ENCODE data around the gene ZSCAN22. TPM values are rescaled to one million over a fixed set of nuclear protein-coding genes. Genes with fewer than 3 reads are reported as not detected.

ZSCAN22 gene
- total and polyA plus RNA-seq, 2 of the 13 experiments (the other 11 are each of a cell fraction or from before 2014, with no cell fraction given): 2.5 to 3.5 TPM

DNA sequence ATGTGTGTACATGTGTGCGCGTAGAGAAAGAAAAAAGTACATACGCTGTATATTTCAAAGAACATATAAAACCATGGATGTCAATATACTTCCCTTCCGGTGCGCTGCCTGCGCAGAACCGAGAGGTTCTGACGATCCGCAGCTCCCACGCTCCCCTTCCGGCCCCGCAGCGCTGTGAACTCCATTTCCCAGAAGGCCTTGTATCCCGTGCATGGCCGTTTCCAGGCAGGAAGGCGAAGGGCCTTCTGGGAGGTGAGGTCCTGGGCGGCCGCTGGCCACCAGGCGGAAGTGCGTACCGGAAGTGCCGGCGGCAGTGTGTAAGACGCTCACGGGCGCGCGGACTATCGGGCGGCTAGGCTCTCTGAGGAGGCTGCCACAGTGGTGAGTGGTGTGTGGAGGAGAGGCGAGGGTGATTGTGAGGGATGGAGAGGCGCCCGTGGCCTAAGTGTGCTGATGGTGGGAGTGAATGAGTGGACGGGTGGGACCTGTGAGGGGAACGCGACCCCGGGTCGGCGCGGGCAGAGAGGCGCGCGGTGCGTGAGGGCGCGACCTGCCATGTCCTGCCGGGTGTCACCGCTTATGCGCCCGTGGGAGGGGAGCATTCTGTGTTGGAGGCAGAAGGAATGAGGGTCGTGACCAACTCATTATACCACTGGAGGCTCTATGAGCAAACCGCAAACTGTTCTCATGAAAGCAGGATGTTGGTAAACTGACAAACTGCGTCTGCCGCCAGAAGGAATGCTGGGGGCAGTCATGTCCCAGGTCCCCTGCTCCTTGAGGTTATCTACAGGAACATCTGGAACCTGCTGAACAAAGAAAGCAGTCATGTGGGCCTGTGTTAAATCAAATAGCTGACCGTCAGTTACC is 21.5 kb upstream of the ZSCAN22 start, which contains the start of gene ERVK3-1 (continued):
- TF ChIP-seq KLF15 (CRISPR knock-in tag; IDR thresholded peaks at IDR 0.05; ENCODE audit: borderline replicate concordance) (no peak), TGIF2 (CRISPR knock-in tag; IDR thresholded peaks at IDR 0.05) (peak; percentile 74; the same call in 1 of the 2 replicates), CBFB (CRISPR knock-in tag; IDR thresholded peaks at IDR 0.05) (0 out of 2 replicates have a peak, but pooled peaks have one; percentile 48), ZNF597 (CRISPR knock-in tag; IDR thresholded peaks at IDR 0.05) (no peak), KDM6A (CRISPR knock-in tag; IDR thresholded peaks at IDR 0.05; ENCODE audit: low read depth) (no peak), ZNF552 (CRISPR knock-in tag; IDR thresholded peaks at IDR 0.05; ENCODE audit: borderline replicate concordance) (no peak; the same call in 1 of the 2 replicates), ZNF318 (CRISPR knock-in tag; IDR thresholded peaks at IDR 0.05) (no peak), ARNT2 (CRISPR knock-in tag; IDR thresholded peaks at IDR 0.05; ENCODE audit: low read depth) (peak; percentile 71; the same call in 1 of the 2 replicates), NFYB (CRISPR knock-in tag; IDR thresholded peaks at IDR 0.05) (peak; percentile 55), EZH2 (conservative IDR thresholded peaks at IDR 0.05; ENCODE audit: low read depth, low read length) (no peak), HDAC2 (CRISPR knock-in tag; IDR thresholded peaks at IDR 0.05) (peak; percentile 71), RELA (CRISPR knock-in tag; IDR thresholded peaks at IDR 0.05) (0 out of 2 replicates have a peak, but pooled peaks have one; percentile 68), RFX5 (IDR thresholded peaks at IDR 0.05; ENCODE audit: low read depth, low read length) (0 out of 2 replicates have a peak, but pooled peaks have one; percentile 4), CBX1 (IDR thresholded peaks at IDR 0.05; ENCODE audit: low read depth) (peak; percentile 94), RBFOX2 (IDR thresholded peaks at IDR 0.05; ENCODE audit: low read depth, low read length) (peak; percentile 89), MEIS1 (CRISPR knock-in tag; IDR thresholded peaks at IDR 0.05; ENCODE audit: borderline replicate concordance) (peak; percentile 78; the same call in 1 of the 2 replicates), ZZZ3 (CRISPR knock-in tag; IDR thresholded peaks at IDR 0.05; ENCODE audit: borderline replicate concordance) (peak; percentile 82; the same call in 1 of the 2 replicates), ZNF331 (CRISPR knock-in tag; IDR thresholded peaks at IDR 0.05) (peak; percentile 72)
- TF ChIP-seq, protein P1, sequence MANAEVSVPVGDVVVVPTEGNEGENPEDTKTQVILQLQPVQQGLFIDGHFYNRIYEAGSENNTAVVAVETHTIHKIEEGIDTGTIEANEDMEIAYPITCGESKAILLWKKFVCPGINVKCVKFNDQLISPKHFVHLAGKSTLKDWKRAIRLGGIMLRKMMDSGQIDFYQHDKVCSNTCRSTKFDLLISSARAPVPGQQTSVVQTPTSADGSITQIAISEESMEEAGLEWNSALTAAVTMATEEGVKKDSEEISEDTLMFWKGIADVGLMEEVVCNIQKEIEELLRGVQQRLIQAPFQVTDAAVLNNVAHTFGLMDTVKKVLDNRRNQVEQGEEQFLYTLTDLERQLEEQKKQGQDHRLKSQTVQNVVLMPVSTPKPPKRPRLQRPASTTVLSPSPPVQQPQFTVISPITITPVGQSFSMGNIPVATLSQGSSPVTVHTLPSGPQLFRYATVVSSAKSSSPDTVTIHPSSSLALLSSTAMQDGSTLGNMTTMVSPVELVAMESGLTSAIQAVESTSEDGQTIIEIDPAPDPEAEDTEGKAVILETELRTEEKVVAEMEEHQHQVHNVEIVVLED (CRISPR knock-in tag; IDR thresholded peaks at IDR 0.05; ENCODE audit: borderline replicate concordance): peak; percentile 97
